Measurements from ENCODE around the gene MICALL1.
A peak's percentile ranks its signal among the peaks of the same experiment; 100 is the strongest.

DNA sequence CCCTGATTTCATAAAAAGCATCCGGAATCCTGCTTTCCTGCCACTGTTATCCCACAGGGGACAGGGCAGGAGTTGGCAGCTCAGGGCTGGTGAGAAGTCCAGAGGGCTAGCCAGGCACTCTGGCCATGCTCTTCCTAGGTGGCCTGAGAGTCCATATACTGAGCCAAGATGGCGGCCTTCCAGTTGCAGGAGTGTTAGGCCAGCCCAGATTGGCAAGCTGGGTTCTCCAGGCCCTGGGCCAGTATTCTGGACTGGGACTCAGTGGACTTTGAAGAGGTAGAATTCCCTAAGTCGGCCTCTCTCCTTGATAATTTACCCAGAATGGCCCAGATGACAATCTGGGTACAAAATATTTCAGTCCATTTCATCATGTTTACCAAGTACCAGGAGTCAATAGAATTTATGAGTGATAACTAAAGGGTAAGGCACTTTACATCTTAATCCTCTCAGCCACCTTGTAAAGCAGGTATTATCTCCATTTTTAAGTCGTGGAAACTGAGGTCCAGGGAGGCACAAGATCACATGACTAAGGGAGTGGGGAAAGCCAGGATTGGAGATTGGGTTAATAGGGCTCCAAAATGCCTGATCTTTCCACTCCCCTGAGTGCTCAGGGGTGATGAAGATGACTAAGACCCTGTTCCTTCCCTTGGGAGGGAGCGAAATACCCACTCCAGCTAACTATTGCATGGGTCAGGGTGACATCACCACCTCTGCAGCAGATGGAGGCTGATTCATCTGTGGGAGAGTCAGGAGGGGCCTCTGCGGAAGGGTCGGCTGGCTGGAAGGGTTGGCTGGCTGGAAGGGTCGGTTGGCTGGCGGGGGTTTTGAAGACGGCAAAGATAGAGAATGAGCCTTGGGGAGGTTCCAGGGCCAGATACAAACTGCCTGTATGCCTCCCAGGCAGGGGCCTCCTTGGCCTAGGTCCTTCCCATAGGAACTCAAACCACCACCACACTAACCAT is 1.2 kb upstream of the MICALL1 start:
- TF ChIP-seq, protein P1, sequence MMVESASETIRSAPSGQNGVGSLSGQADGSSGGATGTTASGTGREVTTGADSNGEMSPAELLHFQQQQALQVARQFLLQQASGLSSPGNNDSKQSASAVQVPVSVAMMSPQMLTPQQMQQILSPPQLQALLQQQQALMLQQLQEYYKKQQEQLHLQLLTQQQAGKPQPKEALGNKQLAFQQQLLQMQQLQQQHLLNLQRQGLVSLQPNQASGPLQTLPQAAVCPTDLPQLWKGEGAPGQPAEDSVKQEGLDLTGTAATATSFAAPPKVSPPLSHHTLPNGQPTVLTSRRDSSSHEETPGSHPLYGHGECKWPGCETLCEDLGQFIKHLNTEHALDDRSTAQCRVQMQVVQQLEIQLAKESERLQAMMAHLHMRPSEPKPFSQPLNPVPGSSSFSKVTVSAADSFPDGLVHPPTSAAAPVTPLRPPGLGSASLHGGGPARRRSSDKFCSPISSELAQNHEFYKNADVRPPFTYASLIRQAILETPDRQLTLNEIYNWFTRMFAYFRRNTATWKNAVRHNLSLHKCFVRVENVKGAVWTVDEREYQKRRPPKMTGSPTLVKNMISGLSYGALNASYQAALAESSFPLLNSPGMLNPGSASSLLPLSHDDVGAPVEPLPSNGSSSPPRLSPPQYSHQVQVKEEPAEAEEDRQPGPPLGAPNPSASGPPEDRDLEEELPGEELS (CRISPR knock-in tag; IDR thresholded peaks at IDR 0.05) = peak; percentile 43; the same call in 1 of the 2 replicates
- TF ChIP-seq, protein P2, sequence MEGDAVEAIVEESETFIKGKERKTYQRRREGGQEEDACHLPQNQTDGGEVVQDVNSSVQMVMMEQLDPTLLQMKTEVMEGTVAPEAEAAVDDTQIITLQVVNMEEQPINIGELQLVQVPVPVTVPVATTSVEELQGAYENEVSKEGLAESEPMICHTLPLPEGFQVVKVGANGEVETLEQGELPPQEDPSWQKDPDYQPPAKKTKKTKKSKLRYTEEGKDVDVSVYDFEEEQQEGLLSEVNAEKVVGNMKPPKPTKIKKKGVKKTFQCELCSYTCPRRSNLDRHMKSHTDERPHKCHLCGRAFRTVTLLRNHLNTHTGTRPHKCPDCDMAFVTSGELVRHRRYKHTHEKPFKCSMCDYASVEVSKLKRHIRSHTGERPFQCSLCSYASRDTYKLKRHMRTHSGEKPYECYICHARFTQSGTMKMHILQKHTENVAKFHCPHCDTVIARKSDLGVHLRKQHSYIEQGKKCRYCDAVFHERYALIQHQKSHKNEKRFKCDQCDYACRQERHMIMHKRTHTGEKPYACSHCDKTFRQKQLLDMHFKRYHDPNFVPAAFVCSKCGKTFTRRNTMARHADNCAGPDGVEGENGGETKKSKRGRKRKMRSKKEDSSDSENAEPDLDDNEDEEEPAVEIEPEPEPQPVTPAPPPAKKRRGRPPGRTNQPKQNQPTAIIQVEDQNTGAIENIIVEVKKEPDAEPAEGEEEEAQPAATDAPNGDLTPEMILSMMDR (IDR thresholded peaks at IDR 0.05) = no peak
- no peak for TF ChIP-seq RELA (CRISPR knock-in tag; IDR thresholded peaks at IDR 0.05; ENCODE audit: borderline replicate concordance)
- TF ChIP-seq ZNF232 (CRISPR knock-in tag; IDR thresholded peaks at IDR 0.05) = no peak
- no peak for TF ChIP-seq TEAD4 (CRISPR knock-in tag; IDR thresholded peaks at IDR 0.05)
- no peak for TF ChIP-seq ATF3 (CRISPR knock-in tag; conservative IDR thresholded peaks at IDR 0.05)
- no peak for TF ChIP-seq ZNF263 (CRISPR knock-in tag; IDR thresholded peaks at IDR 0.05; ENCODE audit: low read depth)
- no peak for TF ChIP-seq RORB (CRISPR knock-in tag; IDR thresholded peaks at IDR 0.05)
- no peak for TF ChIP-seq MLX (CRISPR knock-in tag; IDR thresholded peaks at IDR 0.05)
- TF ChIP-seq SP1 (CRISPR knock-in tag; conservative IDR thresholded peaks at IDR 0.05) = no peak

Data from WTC11 (cell line).